ENCODE measurements around the gene GP2. TPM values are rescaled to one million over a fixed set of nuclear protein-coding genes. Genes with fewer than 3 reads are reported as not detected.

GP2 gene
- total RNA-seq, 1 experiment from 2014 or later = not detected

DNA sequence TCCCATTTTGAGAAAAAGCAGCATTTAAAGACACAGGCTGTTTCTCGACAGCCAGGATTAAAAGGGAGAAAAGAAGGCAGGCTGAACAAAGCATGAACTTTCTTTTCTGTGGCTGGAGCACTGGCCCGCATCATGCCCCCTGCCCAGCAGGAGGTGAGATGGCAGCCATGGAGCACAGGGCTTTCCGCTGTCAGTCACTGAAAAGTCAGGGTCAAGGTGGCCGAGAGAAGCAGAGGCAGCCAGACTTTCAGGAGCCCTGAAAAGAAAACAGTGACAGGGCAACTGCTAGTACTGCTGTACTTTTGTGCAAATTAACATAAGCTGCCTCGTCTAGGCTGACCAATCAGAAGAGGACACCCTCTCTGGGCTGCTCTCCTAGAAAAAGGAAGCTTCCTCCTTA is 5.8 kb upstream of the GP2 start:
- Mint-ChIP-seq H3K36me3 (ENCODE audit: insufficient read depth, unreplicated experiment) (no peaks in the 10 kb centered on the region), H3K27me3 (ENCODE audit: insufficient read depth, unreplicated experiment) (peaks cover 43% of the 10 kb centered on the region), H3K4me1 (ENCODE audit: insufficient read depth, unreplicated experiment) (no peaks in the 10 kb centered on the region), H3K9me3 (ENCODE audit: unreplicated experiment) (peaks cover 10% of the 10 kb centered on the region), H3K27ac (ENCODE audit: low read depth, unreplicated experiment) (no peak overlapping the region), H3K4me3 (ENCODE audit: unreplicated experiment) (no peak overlapping the region)
- intact Hi-C loops (cut with micrococcal nuclease) = no loop called here
- ChIA-PET CTCF (interaction anchor here (0.5 to 1.1 kb wide), 3 partner anchors 10 to 51 kb away, joined by 3 read pairs; no protein-coding TSS in a partner anchor), POLR2A (no interaction called here)
- no TSS peak for BruUV-seq (replicated peaks)
- no peak for DNase-seq (ENCODE audit: unreplicated experiment)
- TF ChIP-seq, protein P1, sequence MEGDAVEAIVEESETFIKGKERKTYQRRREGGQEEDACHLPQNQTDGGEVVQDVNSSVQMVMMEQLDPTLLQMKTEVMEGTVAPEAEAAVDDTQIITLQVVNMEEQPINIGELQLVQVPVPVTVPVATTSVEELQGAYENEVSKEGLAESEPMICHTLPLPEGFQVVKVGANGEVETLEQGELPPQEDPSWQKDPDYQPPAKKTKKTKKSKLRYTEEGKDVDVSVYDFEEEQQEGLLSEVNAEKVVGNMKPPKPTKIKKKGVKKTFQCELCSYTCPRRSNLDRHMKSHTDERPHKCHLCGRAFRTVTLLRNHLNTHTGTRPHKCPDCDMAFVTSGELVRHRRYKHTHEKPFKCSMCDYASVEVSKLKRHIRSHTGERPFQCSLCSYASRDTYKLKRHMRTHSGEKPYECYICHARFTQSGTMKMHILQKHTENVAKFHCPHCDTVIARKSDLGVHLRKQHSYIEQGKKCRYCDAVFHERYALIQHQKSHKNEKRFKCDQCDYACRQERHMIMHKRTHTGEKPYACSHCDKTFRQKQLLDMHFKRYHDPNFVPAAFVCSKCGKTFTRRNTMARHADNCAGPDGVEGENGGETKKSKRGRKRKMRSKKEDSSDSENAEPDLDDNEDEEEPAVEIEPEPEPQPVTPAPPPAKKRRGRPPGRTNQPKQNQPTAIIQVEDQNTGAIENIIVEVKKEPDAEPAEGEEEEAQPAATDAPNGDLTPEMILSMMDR (IDR thresholded peaks at IDR 0.05; ENCODE audit: unreplicated experiment) = no peak

DNA sequence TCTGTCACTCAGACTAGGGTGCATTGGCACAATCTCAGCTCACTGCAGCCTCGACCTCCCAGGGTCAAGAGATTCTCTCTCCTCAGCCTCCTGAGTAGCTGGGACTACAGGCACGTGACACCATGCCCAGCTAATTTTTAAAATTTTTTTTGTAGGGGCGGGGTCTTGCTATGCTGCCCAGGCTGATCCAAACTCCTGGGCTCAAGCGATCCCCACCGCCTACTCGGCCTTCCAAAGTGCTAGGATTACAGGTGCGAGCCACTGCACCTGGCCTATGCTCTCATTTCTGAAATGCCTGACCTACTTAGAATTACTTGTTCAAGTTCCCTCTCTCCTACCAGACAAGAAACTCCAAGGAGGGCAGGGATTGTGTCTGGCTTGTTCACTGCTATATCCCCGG is 5.1 kb upstream of the GP2 start:
- Mint-ChIP-seq H3K27ac (ENCODE audit: low read depth, unreplicated experiment) (no peak overlapping the region), H3K4me1 (ENCODE audit: insufficient read depth, unreplicated experiment) (no peaks in the 10 kb centered on the region), H3K4me3 (ENCODE audit: unreplicated experiment) (no peak overlapping the region), H3K27me3 (ENCODE audit: insufficient read depth, unreplicated experiment) (peaks cover 36% of the 10 kb centered on the region), H3K9me3 (ENCODE audit: unreplicated experiment) (peaks cover 10% of the 10 kb centered on the region), H3K36me3 (ENCODE audit: insufficient read depth, unreplicated experiment) (no peaks in the 10 kb centered on the region)
- ChIA-PET CTCF (interaction anchor here (1.6 kb wide), 1 partner anchor 32 kb away, joined by 7 read pairs; no protein-coding TSS in a partner anchor), POLR2A (no interaction called here)
- no TSS peak for BruUV-seq (replicated peaks)
- TF ChIP-seq, protein P1 (IDR thresholded peaks at IDR 0.05; ENCODE audit: unreplicated experiment) = no peak
- no peak for DNase-seq (ENCODE audit: unreplicated experiment)
- intact Hi-C loops (cut with micrococcal nuclease) = no loop called here

DNA sequence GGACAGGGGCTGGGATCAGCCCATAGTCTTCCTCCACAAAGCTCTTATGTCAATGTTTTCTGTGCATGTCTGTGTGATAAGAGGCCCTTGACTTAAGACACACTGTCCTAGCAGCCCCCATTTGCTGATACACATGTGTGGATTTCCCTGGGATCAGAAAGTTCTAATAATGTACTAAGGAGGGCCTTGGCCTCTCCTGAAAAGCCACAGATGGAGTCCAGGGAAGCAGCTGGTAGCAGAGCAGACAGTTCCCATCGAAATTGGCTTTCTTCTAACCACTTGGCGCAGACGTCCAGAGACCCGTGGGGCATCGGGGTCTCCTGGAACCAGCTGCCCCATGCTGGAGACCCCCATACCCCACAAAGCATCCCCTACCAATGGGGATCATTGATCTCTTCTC is 4.3 kb upstream of the GP2 start:
- POLR2A ChIA-PET = no interaction called here
- H3K4me1 Mint-ChIP-seq (ENCODE audit: insufficient read depth, unreplicated experiment) = no peaks in the 10 kb centered on the region
- peaks cover 10% of the 10 kb centered on the region for H3K9me3 Mint-ChIP-seq (ENCODE audit: unreplicated experiment)
- TF ChIP-seq, protein P1 (IDR thresholded peaks at IDR 0.05; ENCODE audit: unreplicated experiment) = no peak
- intact Hi-C loops (cut with micrococcal nuclease) = no loop called here
- H3K4me3 Mint-ChIP-seq (ENCODE audit: unreplicated experiment) = no peak overlapping the region
- BruUV-seq (replicated peaks) = no TSS peak
- H3K36me3 Mint-ChIP-seq (ENCODE audit: insufficient read depth, unreplicated experiment) = no peaks in the 10 kb centered on the region
- no peak overlapping the region for H3K27ac Mint-ChIP-seq (ENCODE audit: low read depth, unreplicated experiment)
- no peak for DNase-seq (ENCODE audit: unreplicated experiment)
- CTCF ChIA-PET = interaction anchor here (1.6 kb wide), 1 partner anchor 31 kb away, joined by 7 read pairs; no protein-coding TSS in a partner anchor
- peaks cover 30% of the 10 kb centered on the region for H3K27me3 Mint-ChIP-seq (ENCODE audit: insufficient read depth, unreplicated experiment)

DNA sequence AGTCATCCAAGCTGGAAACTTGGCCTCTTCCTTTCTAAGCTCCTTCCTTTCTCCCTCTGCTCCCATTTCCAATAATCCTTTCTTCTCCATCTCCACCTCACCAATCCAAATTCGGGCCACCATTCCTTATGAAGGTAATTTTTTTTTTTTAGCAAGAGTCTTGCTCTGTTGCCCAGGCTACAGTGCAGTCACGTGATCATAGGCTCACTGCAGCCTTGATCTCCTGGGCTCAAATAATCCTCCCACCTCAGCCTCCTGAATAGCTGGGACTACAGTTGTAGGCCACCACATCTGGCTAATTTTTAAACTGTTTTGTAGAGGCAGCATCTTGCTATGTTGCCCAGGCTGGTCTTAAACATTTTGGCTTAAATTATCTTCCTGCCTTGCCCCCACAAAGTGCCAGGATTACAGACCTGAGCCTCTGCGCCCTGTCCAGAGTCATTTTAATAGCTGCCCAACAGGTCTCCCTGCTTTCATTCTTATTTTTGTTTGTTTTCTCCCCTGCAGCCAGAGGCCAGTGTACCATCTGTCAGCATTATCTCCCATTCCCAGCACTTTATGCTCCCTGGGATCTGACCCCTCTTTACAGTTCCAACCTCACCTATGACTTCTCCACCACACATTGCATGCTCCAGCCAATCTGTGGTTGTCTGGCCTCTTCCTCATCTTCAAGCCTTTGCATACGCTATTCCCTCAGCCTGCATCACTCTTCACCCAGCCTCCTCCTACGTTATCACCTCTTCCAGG is 2.3 kb upstream of the GP2 start:
- Mint-ChIP-seq H3K27me3 (ENCODE audit: insufficient read depth, unreplicated experiment) (peaks cover 23% of the 10 kb centered on the region), H3K27ac (ENCODE audit: low read depth, unreplicated experiment) (no peak overlapping the region), H3K9me3 (ENCODE audit: unreplicated experiment) (peaks cover 10% of the 10 kb centered on the region), H3K4me1 (ENCODE audit: insufficient read depth, unreplicated experiment) (no peaks in the 10 kb centered on the region), H3K4me3 (ENCODE audit: unreplicated experiment) (no peak overlapping the region), H3K36me3 (ENCODE audit: insufficient read depth, unreplicated experiment) (no peaks in the 10 kb centered on the region)
- DNase-seq (ENCODE audit: unreplicated experiment) = no peak
- BruUV-seq (replicated peaks) = no TSS peak
- intact Hi-C loops (cut with micrococcal nuclease) = no loop called here
- ChIA-PET POLR2A (interaction anchor here (0.5 kb wide), 1 partner anchor 422 kb away, joined by 3 read pairs; no protein-coding TSS in a partner anchor), CTCF (interaction anchor here (0.6 to 0.7 kb wide), 3 partner anchors 160 to 700 kb away, joined by 3 to 4 read pairs (median 3); no protein-coding TSS in a partner anchor)
- TF ChIP-seq, protein P1 (IDR thresholded peaks at IDR 0.05; ENCODE audit: unreplicated experiment) = no peak

Measured in MCF 10A (cell line).